Hepatocyte (in vitro differentiated cells): Measurements from ENCODE around the gene VASH1. TPM values are rescaled to one million over a fixed set of nuclear protein-coding genes. Genes with fewer than 3 reads are reported as not detected.

Experiments
- DNase-seq: peaks from one replicate; pipeline ENCODE4 v3.0.0-alpha.2; 2016; ENCODE audit warnings: low spot score
- H2AFZ ChIP-seq: fragments of 200-600 bp; sonication (generic); 2 replicates; pipeline ENCODE4 v1.6.0; 2016; ENCODE audit warnings: antibody characterized with exemption, mild to moderate bottlenecking
- H3K27ac ChIP-seq: fragments of 200-600 bp; sonication (generic); 2 replicates; pipeline ENCODE4 v1.5.1; 2016; ENCODE audit warnings: mild to moderate bottlenecking
- H3K27me3 ChIP-seq: fragments of 200-600 bp; sonication (generic); 2 replicates; pipeline ENCODE4 v1.6.1; 2016
- H3K36me3 ChIP-seq: fragments of 200-600 bp; sonication (generic); replicated peaks from 2 replicates; pipeline ENCODE4 v1.5.1; 2016; ENCODE audit warnings: low read depth; ENCODE audit not compliant: insufficient read depth
- H3K4me1 ChIP-seq: fragments of 200-600 bp; sonication (generic); 2 replicates; pipeline ENCODE4 v1.5.1; 2016; ENCODE audit warnings: mild to moderate bottlenecking, moderate library complexity; ENCODE audit not compliant: insufficient read depth
- H3K4me2 ChIP-seq: fragments of 200-600 bp; sonication (generic); 2 replicates; pipeline ENCODE4 v1.6.0; 2016
- H3K4me3 ChIP-seq: fragments of 200-600 bp; sonication (generic); 2 replicates; pipeline ENCODE4 v1.5.1; 2016; ENCODE audit warnings: mild to moderate bottlenecking
- H3K79me2 ChIP-seq: fragments of 200-600 bp; sonication (generic); 2 replicates; pipeline ENCODE4 v1.6.0; 2017; ENCODE audit warnings: mild to moderate bottlenecking
- H3K9me2 ChIP-seq: fragments of 200-600 bp; sonication (generic); replicated peaks from 2 replicates; pipeline ENCODE4 v1.6.0; 2017; ENCODE audit warnings: mild to moderate bottlenecking; ENCODE audit not compliant: insufficient read depth
- H3K9me3 ChIP-seq: fragments of 200-600 bp; sonication (generic); 2 replicates; pipeline ENCODE4 v1.5.1; 2016; ENCODE audit warnings: low read depth, mild to moderate bottlenecking
- H4K20me1 ChIP-seq: fragments of 200-600 bp; sonication (generic); 2 replicates; pipeline ENCODE4 v1.6.0; 2016; ENCODE audit warnings: mild to moderate bottlenecking; ENCODE audit not compliant: insufficient read depth, poor library complexity, severe bottlenecking
- EZH2 ChIP-seq: fragments of 200-600 bp; sonication (generic); IDR thresholded peaks from 2 replicates; pipeline ENCODE4 v1.6.1; 2016; ENCODE audit warnings: antibody characterized with exemption, mild to moderate bottlenecking, borderline replicate concordance
- EZH2phosphoT487 ChIP-seq: fragments of 200-600 bp; sonication (generic); IDR thresholded peaks from one replicate; pipeline ENCODE4 v1.6.1; 2018; ENCODE audit warnings: antibody characterized with exemption, mild to moderate bottlenecking, low read depth, moderate library complexity; ENCODE audit not compliant: unreplicated experiment, severe bottlenecking
- WGBS: methylation state at CpG from one replicate; pipeline ENCODE4 v1.1.6; 2016; ENCODE audit warnings: low lambda C conversion rate; ENCODE audit errors: missing lambda C conversion rate; 5-methylcytosine and 5-hydroxymethylcytosine counted together
- polyA plus RNA-seq: library from polyadenylated mRNA; unstranded; fragments of >200 nt; fragmentation: Nextera tagmentation; extraction: Ambion mirVana; gene quantifications from 2 replicates; pipeline ENCODE4 v1.2.1, GENCODE V29; 2016
- total RNA-seq: library from RNA; depleted of rRNA; stranded (reverse); fragments of >200 nt; gene quantifications from 2 replicates; pipeline ENCODE4 v1.2.3, GENCODE V29; 2014
- TF ChIP-seq, protein P1 (sequence below): fragments of 200-600 bp; sonication (generic); IDR thresholded peaks from 2 replicates; pipeline ENCODE4 v1.5.1; 2016; ENCODE audit warnings: antibody characterized with exemption, mild to moderate bottlenecking; ENCODE audit not compliant: poor library complexity

VASH1 gene
- total and polyA plus RNA-seq, 2 experiments from 2014 or later, result 4.8 to 6.3 TPM

DNA sequence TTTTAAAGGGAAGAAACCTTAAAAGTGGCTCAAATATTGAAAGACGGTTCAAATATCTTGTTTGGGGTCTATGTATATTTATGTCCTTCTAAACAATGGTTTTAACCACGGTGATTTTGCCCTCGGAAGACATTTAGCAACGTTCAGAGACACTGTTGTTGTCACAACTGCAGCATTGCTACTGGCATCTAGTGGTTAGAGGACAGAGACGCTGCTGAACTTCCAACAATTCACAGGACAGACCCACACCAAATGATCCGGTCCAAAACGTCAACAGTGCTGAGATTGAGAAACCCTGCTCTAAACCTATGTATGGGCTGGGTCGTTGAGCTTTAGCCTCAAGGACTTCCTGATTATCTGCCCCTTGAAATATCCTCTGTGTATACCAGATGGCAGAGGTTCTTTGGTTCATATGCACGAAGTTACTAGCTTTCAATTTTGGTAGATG, 49.7 kb downstream of the VASH1 start:
- H3K36me3 ChIP-seq, result no peaks in the 10 kb centered on the region
- DNase-seq, result peak; percentile 44
- peaks cover 24% of the 10 kb centered on the region for H3K79me2 ChIP-seq
- H2AFZ ChIP-seq, result no peak overlapping the region
- WGBS, result 14% methylated on average over 9 of the region's 9 CpGs
- H3K27ac ChIP-seq, result peak overlapping the region; percentile 25
- no peaks in the 10 kb centered on the region for H3K9me3 ChIP-seq
- TF ChIP-seq EZH2phosphoT487, result no peak
- TF ChIP-seq, protein P1, sequence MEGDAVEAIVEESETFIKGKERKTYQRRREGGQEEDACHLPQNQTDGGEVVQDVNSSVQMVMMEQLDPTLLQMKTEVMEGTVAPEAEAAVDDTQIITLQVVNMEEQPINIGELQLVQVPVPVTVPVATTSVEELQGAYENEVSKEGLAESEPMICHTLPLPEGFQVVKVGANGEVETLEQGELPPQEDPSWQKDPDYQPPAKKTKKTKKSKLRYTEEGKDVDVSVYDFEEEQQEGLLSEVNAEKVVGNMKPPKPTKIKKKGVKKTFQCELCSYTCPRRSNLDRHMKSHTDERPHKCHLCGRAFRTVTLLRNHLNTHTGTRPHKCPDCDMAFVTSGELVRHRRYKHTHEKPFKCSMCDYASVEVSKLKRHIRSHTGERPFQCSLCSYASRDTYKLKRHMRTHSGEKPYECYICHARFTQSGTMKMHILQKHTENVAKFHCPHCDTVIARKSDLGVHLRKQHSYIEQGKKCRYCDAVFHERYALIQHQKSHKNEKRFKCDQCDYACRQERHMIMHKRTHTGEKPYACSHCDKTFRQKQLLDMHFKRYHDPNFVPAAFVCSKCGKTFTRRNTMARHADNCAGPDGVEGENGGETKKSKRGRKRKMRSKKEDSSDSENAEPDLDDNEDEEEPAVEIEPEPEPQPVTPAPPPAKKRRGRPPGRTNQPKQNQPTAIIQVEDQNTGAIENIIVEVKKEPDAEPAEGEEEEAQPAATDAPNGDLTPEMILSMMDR, result peak; percentile 47
- no peaks in the 10 kb centered on the region for H3K9me2 ChIP-seq
- no peaks in the 10 kb centered on the region for H3K4me1 ChIP-seq
- H4K20me1 ChIP-seq, result no peaks in the 10 kb centered on the region
- H3K27me3 ChIP-seq, result no peaks in the 10 kb centered on the region
- H3K4me3 ChIP-seq, result no peak overlapping the region
- H3K4me2 ChIP-seq, result peak overlapping the region; percentile 96

DNA sequence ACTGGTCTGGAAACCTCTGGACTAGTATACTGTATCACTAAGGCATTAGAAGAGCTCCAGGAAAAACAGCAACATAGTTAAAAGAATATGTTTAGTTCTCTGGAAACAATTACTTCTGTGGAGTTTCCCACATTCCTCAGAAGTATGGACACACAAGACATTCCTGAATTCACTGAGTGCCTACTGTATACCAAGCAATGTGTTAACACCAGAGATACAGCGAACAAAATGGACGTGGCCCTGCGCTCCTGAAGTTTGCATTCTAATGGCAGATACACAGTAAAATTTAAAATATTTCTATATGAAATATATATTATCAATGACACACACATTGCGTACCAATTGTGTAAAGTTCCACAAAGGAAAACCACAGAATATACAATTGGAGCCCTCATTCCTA, 50.3 kb downstream of the VASH1 start:
- no peak for DNase-seq
- TF ChIP-seq, protein P1, result no peak
- no peak for TF ChIP-seq EZH2phosphoT487
- no peak for TF ChIP-seq EZH2
- Histone ChIP-seq H4K20me1 (no peaks in the 10 kb centered on the region), H3K9me2 (no peaks in the 10 kb centered on the region), H2AFZ (peak overlapping the region; percentile 88), H3K4me2 (peak overlapping the region; percentile 96), H3K9me3 (no peaks in the 10 kb centered on the region), H3K79me2 (peaks cover 24% of the 10 kb centered on the region), H3K36me3 (no peaks in the 10 kb centered on the region), H3K27ac (peak overlapping the region; percentile 90), H3K27me3 (no peaks in the 10 kb centered on the region), H3K4me1 (no peaks in the 10 kb centered on the region), H3K4me3 (peak overlapping the region; percentile 65)
- 68% methylated on average over 4 of the region's 4 CpGs for WGBS

DNA sequence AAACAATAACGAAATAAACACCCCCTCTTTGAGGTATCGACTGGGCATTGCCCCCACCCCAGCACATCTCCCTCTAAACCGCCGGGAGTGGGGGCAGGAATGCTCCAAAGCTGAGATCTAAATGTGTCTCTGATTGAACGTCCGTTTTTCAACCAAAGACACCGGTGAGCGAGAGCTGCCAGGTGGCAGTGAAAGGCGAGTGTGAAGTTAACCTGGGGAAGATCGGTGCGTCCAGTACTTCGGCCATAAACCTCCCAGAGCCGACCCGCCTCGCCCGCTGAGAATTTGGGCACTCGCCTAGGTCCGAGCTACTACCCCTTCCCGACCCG, 50.8 kb downstream of the VASH1 start:
- H3K4me2 ChIP-seq, result peak overlapping the region; percentile 96
- no peak for DNase-seq
- H4K20me1 ChIP-seq, result no peaks in the 10 kb centered on the region
- peak overlapping the region; percentile 88 for H2AFZ ChIP-seq
- 1% methylated on average over 20 of the region's 20 CpGs for WGBS
- peak overlapping the region; percentile 90 for H3K27ac ChIP-seq
- H3K4me3 ChIP-seq, result peak overlapping the region; percentile 65
- no peaks in the 10 kb centered on the region for H3K36me3 ChIP-seq
- H3K27me3 ChIP-seq, result no peaks in the 10 kb centered on the region
- no peaks in the 10 kb centered on the region for H3K9me2 ChIP-seq
- TF ChIP-seq, protein P1, result no peak
- TF ChIP-seq EZH2, result no peak
- TF ChIP-seq EZH2phosphoT487, result no peak
- no peaks in the 10 kb centered on the region for H3K9me3 ChIP-seq
- no peaks in the 10 kb centered on the region for H3K4me1 ChIP-seq
- peaks cover 24% of the 10 kb centered on the region for H3K79me2 ChIP-seq
